Astrocyte (in vitro differentiated cells and primary cell): ENCODE results near the gene IFT80. TPM values are rescaled to one million over a fixed set of nuclear protein-coding genes. Genes with fewer than 3 reads are reported as not detected.
A peak's percentile ranks its signal among the peaks of the same experiment; 100 is the strongest.

ENCODE experiments used
- DNase-seq: peaks from one replicate; pipeline ENCODE4 v3.0.0-alpha.2; 2010; ENCODE audit warnings: low read depth
- FAIRE-seq: peaks from 2 replicates; lab custom pipeline; 2011; peaks lifted over from hg19 to GRCh38; lab: Jason Lieb, UNC
- H2AFZ ChIP-seq: 2 replicates; pipeline ENCODE4 v1.6.0; 2012; ENCODE audit warnings: low read depth, low read length, inconsistent platforms
- H3K27ac ChIP-seq: 2 replicates; pipeline ENCODE4 v1.5.1; 2011; ENCODE audit warnings: low read depth, low read length, inconsistent platforms
- H3K27me3 ChIP-seq: 2 replicates; pipeline ENCODE4 v1.6.0; 2011; ENCODE audit warnings: low read length, inconsistent platforms; ENCODE audit not compliant: insufficient read depth
- H3K36me3 ChIP-seq: 2 replicates; pipeline ENCODE4 v1.5.1; 2011; ENCODE audit warnings: low read length, inconsistent platforms; ENCODE audit not compliant: insufficient read depth
- H3K4me1 ChIP-seq: 2 replicates; pipeline ENCODE4 v1.5.1; 2011; ENCODE audit warnings: low read length, inconsistent platforms; ENCODE audit not compliant: insufficient read depth
- H3K4me2 ChIP-seq: 2 replicates; pipeline ENCODE4 v1.6.0; 2012; ENCODE audit warnings: low read length, inconsistent platforms
- H3K4me3 ChIP-seq: 2 replicates; pipeline ENCODE4 v1.5.1; 2011; ENCODE audit warnings: low read depth, mild to moderate bottlenecking, low read length, inconsistent platforms; ENCODE audit not compliant: insufficient read depth
- H3K79me2 ChIP-seq: 2 replicates; pipeline ENCODE4 v1.6.0; 2012; ENCODE audit warnings: mild to moderate bottlenecking, low read length, inconsistent platforms; ENCODE audit not compliant: insufficient read depth
- H3K9ac ChIP-seq: 2 replicates; pipeline ENCODE4 v1.6.0; 2012; ENCODE audit warnings: mild to moderate bottlenecking, low read length, inconsistent platforms
- H3K9me3 ChIP-seq: 2 replicates; pipeline ENCODE4 v1.5.1; 2012; ENCODE audit warnings: low read depth, mild to moderate bottlenecking, low read length, inconsistent platforms; ENCODE audit not compliant: insufficient read depth
- H4K20me1 ChIP-seq: 2 replicates; pipeline ENCODE4 v1.6.0; 2012; ENCODE audit warnings: low read length, inconsistent platforms; ENCODE audit not compliant: insufficient read depth
- H3K27ac Mint-ChIP-seq: one replicate; pipeline ENCODE4 v1.8.0; 2021; ENCODE audit warnings: mild to moderate bottlenecking, mixed read lengths; ENCODE audit not compliant: unreplicated experiment
- H3K27me3 Mint-ChIP-seq: one replicate; pipeline ENCODE4 v1.8.0; 2021; ENCODE audit warnings: low read depth, mixed read lengths; ENCODE audit not compliant: unreplicated experiment
- H3K36me3 Mint-ChIP-seq: one replicate; pipeline ENCODE4 v1.8.0; 2021; ENCODE audit warnings: low read depth, mixed read lengths; ENCODE audit not compliant: unreplicated experiment
- H3K4me1 Mint-ChIP-seq: one replicate; pipeline ENCODE4 v1.8.0; 2021; ENCODE audit warnings: low read depth, mixed read lengths; ENCODE audit not compliant: unreplicated experiment
- H3K4me3 Mint-ChIP-seq: one replicate; pipeline ENCODE4 v1.8.0; 2021; ENCODE audit warnings: mild to moderate bottlenecking, moderate library complexity, mixed read lengths; ENCODE audit not compliant: unreplicated experiment
- H3K9me3 Mint-ChIP-seq: one replicate; pipeline ENCODE4 v1.8.0; 2021; ENCODE audit warnings: mild to moderate bottlenecking, mixed read lengths; ENCODE audit not compliant: unreplicated experiment
- EZH2 ChIP-seq: IDR thresholded peaks from 2 replicates; pipeline ENCODE4 v1.6.1; 2012; ENCODE audit warnings: mild to moderate bottlenecking, low read length, inconsistent platforms; ENCODE audit not compliant: insufficient read depth
- total RNA-seq: library from RNA; stranded (reverse); gene quantifications from 2 replicates; pipeline ENCODE4 v1.2.1, GENCODE V29; 2021
- TF ChIP-seq, protein P1 (sequence below): IDR thresholded peaks from 2 replicates; pipeline ENCODE4 v1.5.1; 2011; ENCODE audit warnings: low read depth, mild to moderate bottlenecking, inconsistent platforms, low read length, moderate library complexity; ENCODE audit not compliant: insufficient read depth

The IFT80 gene
- total RNA-seq, 1 donor from 2014 or later: 27.3 TPM

DNA sequence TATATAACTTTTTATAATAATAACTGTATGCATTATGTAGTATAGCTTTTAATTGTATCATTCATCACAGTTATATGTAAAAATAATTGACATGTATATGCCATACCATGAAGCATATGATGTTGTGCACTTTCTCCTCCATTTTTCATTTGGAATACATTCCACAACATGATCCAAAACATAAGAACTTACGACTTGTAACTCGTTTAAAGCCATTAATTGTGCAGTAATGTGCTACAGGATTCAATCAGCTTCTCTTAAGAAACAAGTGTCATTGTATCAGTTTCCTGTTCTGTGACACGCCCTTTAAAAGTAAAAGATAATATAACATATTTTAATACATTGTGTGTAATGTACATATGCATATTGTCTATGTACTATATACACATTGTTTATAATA is 171.6 kb downstream of the IFT80 start:
- no peak overlapping the region for H3K27ac Mint-ChIP-seq
- Histone ChIP-seq H3K4me1 (peaks cover 16% of the 10 kb centered on the region), H4K20me1 (no peaks in the 10 kb centered on the region), H3K27me3 (peaks cover 43% of the 10 kb centered on the region), H3K36me3 (no peaks in the 10 kb centered on the region), H3K4me2 (no peak overlapping the region), H3K9ac (no peak overlapping the region), H3K79me2 (no peaks in the 10 kb centered on the region), H3K27ac (no peak overlapping the region), H2AFZ (no peak overlapping the region), H3K4me3 (no peak overlapping the region), H3K9me3 (no peaks in the 10 kb centered on the region)
- no peaks in the 10 kb centered on the region for H3K4me1 Mint-ChIP-seq
- no peak for TF ChIP-seq EZH2
- TF ChIP-seq, protein P1, sequence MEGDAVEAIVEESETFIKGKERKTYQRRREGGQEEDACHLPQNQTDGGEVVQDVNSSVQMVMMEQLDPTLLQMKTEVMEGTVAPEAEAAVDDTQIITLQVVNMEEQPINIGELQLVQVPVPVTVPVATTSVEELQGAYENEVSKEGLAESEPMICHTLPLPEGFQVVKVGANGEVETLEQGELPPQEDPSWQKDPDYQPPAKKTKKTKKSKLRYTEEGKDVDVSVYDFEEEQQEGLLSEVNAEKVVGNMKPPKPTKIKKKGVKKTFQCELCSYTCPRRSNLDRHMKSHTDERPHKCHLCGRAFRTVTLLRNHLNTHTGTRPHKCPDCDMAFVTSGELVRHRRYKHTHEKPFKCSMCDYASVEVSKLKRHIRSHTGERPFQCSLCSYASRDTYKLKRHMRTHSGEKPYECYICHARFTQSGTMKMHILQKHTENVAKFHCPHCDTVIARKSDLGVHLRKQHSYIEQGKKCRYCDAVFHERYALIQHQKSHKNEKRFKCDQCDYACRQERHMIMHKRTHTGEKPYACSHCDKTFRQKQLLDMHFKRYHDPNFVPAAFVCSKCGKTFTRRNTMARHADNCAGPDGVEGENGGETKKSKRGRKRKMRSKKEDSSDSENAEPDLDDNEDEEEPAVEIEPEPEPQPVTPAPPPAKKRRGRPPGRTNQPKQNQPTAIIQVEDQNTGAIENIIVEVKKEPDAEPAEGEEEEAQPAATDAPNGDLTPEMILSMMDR: no peak
- FAIRE-seq (no peak), DNase-seq (no peak)
- H3K4me3 Mint-ChIP-seq: peak overlapping the region; percentile 60
- H3K36me3 Mint-ChIP-seq: no peaks in the 10 kb centered on the region
- H3K27me3 Mint-ChIP-seq: peaks cover 24% of the 10 kb centered on the region
- H3K9me3 Mint-ChIP-seq: no peaks in the 10 kb centered on the region

DNA sequence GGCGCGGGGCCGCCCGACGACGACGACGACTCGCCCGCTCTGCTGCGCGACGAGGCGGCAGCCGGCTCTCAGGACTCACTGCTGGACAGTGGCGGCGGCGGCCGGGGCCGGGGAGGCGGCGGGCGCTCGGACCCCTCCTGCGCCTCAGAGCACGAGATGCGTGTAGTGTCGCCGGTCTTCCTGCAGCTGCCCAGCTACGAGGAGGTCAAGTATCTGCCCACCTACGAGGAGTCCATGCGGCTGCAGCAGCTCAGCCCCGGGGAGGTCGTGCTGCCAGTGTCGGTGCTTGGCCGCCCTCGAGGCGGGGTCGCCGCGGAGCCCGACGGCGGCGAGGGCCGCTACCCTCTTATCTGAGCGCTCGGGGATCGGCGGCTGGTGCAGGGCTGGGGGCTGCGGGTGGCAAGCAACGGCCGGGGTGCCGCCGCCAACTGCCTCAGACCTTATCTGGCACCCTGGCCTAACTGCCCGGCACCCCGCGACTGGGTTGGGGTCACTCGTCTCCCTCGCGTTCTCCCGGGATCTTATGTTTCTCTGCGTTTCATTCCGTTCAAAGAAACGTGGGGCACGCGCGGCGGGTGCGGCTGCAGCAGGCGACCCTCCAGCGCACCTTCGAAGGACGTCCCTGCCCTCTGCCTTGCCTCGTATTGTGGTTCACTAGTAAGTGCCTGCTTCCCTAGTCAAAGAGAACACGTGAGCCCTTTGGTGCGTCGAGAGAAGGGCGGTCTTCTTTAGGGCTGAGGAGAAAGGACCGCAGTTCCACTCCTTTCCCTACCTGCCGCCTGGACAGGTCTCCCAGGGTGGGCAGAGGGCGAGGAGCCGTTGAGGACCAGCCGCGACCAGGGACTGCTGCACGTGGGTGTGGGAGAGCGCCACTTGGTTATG is 172.8 kb downstream of the IFT80 start:
- H3K9me3 Mint-ChIP-seq: no peaks in the 10 kb centered on the region
- no peaks in the 10 kb centered on the region for H3K4me1 Mint-ChIP-seq
- DNase-seq (no peak), FAIRE-seq (no peak)
- H3K4me3 Mint-ChIP-seq: peak overlapping the region; percentile 92
- peaks cover 24% of the 10 kb centered on the region for H3K27me3 Mint-ChIP-seq
- Histone ChIP-seq H3K27ac (no peak overlapping the region), H3K27me3 (peaks cover 47% of the 10 kb centered on the region), H3K4me1 (peaks cover 16% of the 10 kb centered on the region), H3K4me2 (peak overlapping the region; percentile 94), H4K20me1 (no peaks in the 10 kb centered on the region), H3K9me3 (no peaks in the 10 kb centered on the region), H3K36me3 (no peaks in the 10 kb centered on the region), H3K79me2 (no peaks in the 10 kb centered on the region), H2AFZ (peak overlapping the region; percentile 90), H3K4me3 (peak overlapping the region; percentile 50), H3K9ac (no peak overlapping the region)
- TF ChIP-seq, protein P1: no peak
- TF ChIP-seq EZH2: peak; percentile 96
- no peak overlapping the region for H3K27ac Mint-ChIP-seq
- H3K36me3 Mint-ChIP-seq: no peaks in the 10 kb centered on the region
